GM19438 (cell line): ENCODE measurements around the gene RPRD2.
A peak's percentile ranks its signal among the peaks of the same experiment; 100 is the strongest.
"Not testable (repeated sequence)": the region's sequence is repeated elsewhere in the genome, so short reads cannot be mapped to it uniquely, and the experiment has no call there.

Source experiments
- ATAC-seq: cut with Tn5 transposase; IDR thresholded peaks from one replicate; pipeline ENCODE4 v1.9.1; 2021; ENCODE audit warnings: low read depth; ENCODE audit not compliant: unreplicated experiment

RPRD2 gene

GRCh38 chr1:150363426-150364230, at the start of gene RPRD2:
Gene RPRD2, plus strand, starts transcription at chr1:150364147. Its CDS starts 568 bp downstream, at chr1:150364715.
- peak; percentile 87 for ATAC-seq

GRCh38 chr1:150314691-150315090, 49.3 kb upstream of the RPRD2 start:
- not testable (repeated sequence) for ATAC-seq

GRCh38 chr1:150320667-150320978, 43.3 kb upstream of the RPRD2 start:
- ATAC-seq, result no peak

GRCh38 chr1:150321826-150322166, 42.2 kb upstream of the RPRD2 start:
- ATAC-seq, result no peak

GRCh38 chr1:150322310-150322709, 41.6 kb upstream of the RPRD2 start:
- no peak for ATAC-seq

GRCh38 chr1:150332651-150333290, 31.2 kb upstream of the RPRD2 start:
- ATAC-seq, result no peak

GRCh38 chr1:150346316-150346715, 17.6 kb upstream of the RPRD2 start:
- no peak for ATAC-seq

- ATAC-seq, result no peak
Observed at GRCh38 chr1:150352866-150353265, 11.1 kb upstream of the RPRD2 start.

- no peak for ATAC-seq
Observed at GRCh38 chr1:150362721-150363425, 1.1 kb upstream of the RPRD2 start.

GRCh38 chr1:150364231-150365003, 470 bp downstream of the RPRD2 start:
- ATAC-seq, result peak; percentile 19

GRCh38 chr1:150365941-150366340, 2.0 kb downstream of the RPRD2 start:
- no peak for ATAC-seq

GRCh38 chr1:150366416-150367296, 2.7 kb downstream of the RPRD2 start:
- no peak for ATAC-seq

- no peak for ATAC-seq
Observed at GRCh38 chr1:150371110-150371509, 7.2 kb downstream of the RPRD2 start.

GRCh38 chr1:150372580-150372979, 8.6 kb downstream of the RPRD2 start:
- no peak for ATAC-seq

GRCh38 chr1:150376110-150376509, 12.2 kb downstream of the RPRD2 start:
- no peak for ATAC-seq

GRCh38 chr1:150383631-150384324, 19.8 kb downstream of the RPRD2 start:
- no peak for ATAC-seq

- no peak for ATAC-seq
Observed at GRCh38 chr1:150385537-150386445, 21.8 kb downstream of the RPRD2 start.

GRCh38 chr1:150386592-150386991, 22.6 kb downstream of the RPRD2 start:
- no peak for ATAC-seq
